Activated naive CD8-positive, alpha-beta T cell treated with anti-CD3 and anti-CD28 coated beads, Interleukin-2, amount 50 U/mL, for 16 hours (primary cell): Measurements from ENCODE around the gene NDN.

ENCODE experiments used
- DNase-seq: peaks from one replicate; pipeline ENCODE4 v3.0.0-alpha.2; 2020; ENCODE audit warnings: low read depth, low spot score

The NDN gene

GRCh38 chr15:23642413-23643044, 44.6 kb downstream of the NDN start:
- DNase-seq = no peak
